Adrenal gland (tissue), 19 donors: ENCODE measurements around the gene GABPB1. TPM values are rescaled to one million over a fixed set of nuclear protein-coding genes. Genes with fewer than 3 reads are reported as not detected.
"Not testable (repeated sequence)": the region's sequence is repeated elsewhere in the genome, so short reads cannot be mapped to it uniquely, and the experiment has no call there.

Experiments used
- DNase-seq, 7 donors: peaks; one replicate each; pipeline ENCODE4 v3.0.0-alpha.2; 2019 to 2020
- H3K27ac ChIP-seq, 5 donors: fragments of 200-600 bp; sonication (generic) in 4 of 5; 1 replicate in 3 of 5; 2 replicates in 2 of 5; pipeline versions ENCODE4 v1.5.1 to v1.8.0; 2016 to 2020; ENCODE audit warnings: mild to moderate bottlenecking in 1 of 5
- H3K27me3 ChIP-seq: fragments of 200-600 bp; 2 replicates; pipeline ENCODE4 v1.8.0; 2021
- H3K36me3 ChIP-seq, 2 donors: fragments of 200-600 bp; replicated peaks in 1 of 2; 1 replicate in 1 of 2; 2 replicates in 1 of 2; pipeline versions ENCODE4 v1.5.1 to v1.8.0; 2018 to 2022
- H3K4me1 ChIP-seq, 2 donors: fragments of 200-600 bp; replicated peaks in 1 of 2; 1 replicate in 1 of 2; 2 replicates in 1 of 2; pipeline versions ENCODE4 v1.5.1 to v1.8.0; 2018 to 2021
- H3K4me3 ChIP-seq, 4 donors: fragments of 200-600 bp; sonication (generic) in 3 of 4; one replicate each; pipeline ENCODE4 v1.5.1; 2016 to 2018
- H3K9me3 ChIP-seq, 3 donors: fragments of 200-600 bp; sonication (generic) in 1 of 3; replicated peaks in 1 of 3; 1 replicate in 2 of 3; 2 replicates in 1 of 3; pipeline versions ENCODE4 v1.5.1 to v1.8.0; 2016 to 2021
- POLR2A ChIP-seq, 2 donors: fragments of 450-650 bp; IDR thresholded peaks; one replicate each; pipeline ENCODE4 v1.6.1; 2017; ENCODE audit warnings: antibody characterized with exemption in 2 of 2, mild to moderate bottlenecking in 2 of 2, moderate library complexity in 1 of 2
- WGBS, 4 donors: extraction: QIAGEN DNeasy Blood & Tissue Kit in 2 of 4; methylation state at CpG; one replicate each; pipeline versions ENCODE4 v1.1.5 to v1.1.7; 2013 to 2017; 5-methylcytosine and 5-hydroxymethylcytosine counted together
- intact Hi-C, 2 donors: fragments of 100-400 bp; cut with DNase I; formaldehyde crosslinking; loops; one replicate each; pipeline versions ENCODE4 v1.14.1 to v1.15.0; 2022 to 2023
- long read RNA-seq, 10 donors: library from polyadenylated mRNA in 3 of 10; unstranded in 2 of 10; stranded (forward) in 1 of 10; transcript quantifications; one replicate each; pipeline ENCODE4 v2.0.0 and lab custom pipeline, GENCODE V29; 2021 to 2026
- polyA plus RNA-seq, 3 donors: library from polyadenylated mRNA; stranded (reverse); fragments of 200-250 nt in 2 of 3; fragments of 350-450 nt in 1 of 3; fragmentation: Illumina TruSeq in 1 of 3; extraction: RNeasy Lipid Tissue Mini Kit (QIAGEN cat#74804) in 1 of 3; gene quantifications; one replicate each; pipeline ENCODE4 v1.2.3, GENCODE V29; 2013 to 2014
- total RNA-seq, 9 donors: library from RNA; depleted of rRNA in 4 of 9; stranded (reverse); fragments of >200 nt in 4 of 9; fragments of 120-200 nt in 1 of 9; fragmentation: NEBNext Ultra II Directional in 1 of 9; extraction: Animal tissue kit (Norgen Biotek cat#: 25700) in 1 of 9; gene quantifications; one replicate each; pipeline versions ENCODE4 v1.1.0 to v1.2.4, GENCODE V29; 2013 to 2023
- TF ChIP-seq, protein P1 (sequence below), 6 experiments: fragments of 450-650 bp in 4 of 6; fragments of 200-600 bp in 2 of 6; sonication (generic) in 1 of 6; IDR thresholded peaks; 1 replicate in 5 of 6; 2 replicates in 1 of 6; pipeline versions ENCODE4 v1.5.1 to v1.8.0; 2016 to 2021; ENCODE audit warnings: antibody characterized with exemption in 6 of 6, mild to moderate bottlenecking in 2 of 6, moderate library complexity in 1 of 6
- donor health status: healthy with polysubstance abuse.
- donor health status: Bipolar disorder and iron deficiency.
- donor health status: DM: yes; HTN: yes; CAD: no.
- donor health status: DM: no; HTN: no; CAD: no.
- donor health status: DM: no; HTN: no; CAD: no.
- donor health status: DM: yes; HTN: yes; CAD: no.

The GABPB1 gene
- 10 to 100 TPM; 12.6 to 24.3 (median 14.7) TPM for total RNA-seq
- polyA plus RNA-seq, result 10 to 100 TPM in 1 of 3 donors, 1 to 10 TPM in 2; 3.7 to 23.4 (median 7.2) TPM
- long read RNA-seq, donor 1, partial matches to known transcripts, result 6 of 6 reads
- long read RNA-seq, donor 1, other reads (novel, unspliced or antisense), result 0 of 6 reads
- long read RNA-seq, donor 2, full-length matches to known transcripts, result 1 of 1 reads
- long read RNA-seq, donor 2, partial matches to known transcripts, result 0 of 1 reads
- long read RNA-seq, donor 2, other reads (novel, unspliced or antisense), result 0 of 1 reads
- long read RNA-seq, donor 3, full-length matches to known transcripts, result 3 of 3 reads
- long read RNA-seq, donor 3, partial matches to known transcripts, result 0 of 3 reads
- long read RNA-seq, donor 3, other reads (novel, unspliced or antisense), result 0 of 3 reads
- long read RNA-seq, donor 4, full-length matches to known transcripts, result 4 of 6 reads
- long read RNA-seq, donor 4, partial matches to known transcripts, result 1 of 6 reads
- long read RNA-seq, donor 4, other reads (novel, unspliced or antisense), result 1 of 6 reads
- long read RNA-seq, donor 5, full-length matches to known transcripts, result 17 of 19 reads
- long read RNA-seq, donor 5, partial matches to known transcripts, result 0 of 19 reads
- long read RNA-seq, donor 5, other reads (novel, unspliced or antisense), result 2 of 19 reads
- long read RNA-seq, donor 6, full-length matches to known transcripts, result 5 of 5 reads
- long read RNA-seq, donor 6, partial matches to known transcripts, result 0 of 5 reads
- long read RNA-seq, donor 6, other reads (novel, unspliced or antisense), result 0 of 5 reads
- long read RNA-seq, donor 7, result 0 reads
- long read RNA-seq, donor 8, partial matches to known transcripts, result 0 of 1 reads
- long read RNA-seq, donor 8, other reads (novel, unspliced or antisense), result 0 of 1 reads
- long read RNA-seq, donor 9, full-length matches to known transcripts, result 3 of 13 reads
- long read RNA-seq, donor 9, partial matches to known transcripts, result 10 of 13 reads
- long read RNA-seq, donor 9, other reads (novel, unspliced or antisense), result 0 of 13 reads
- long read RNA-seq, donor 10, full-length matches to known transcripts, result 2 of 7 reads
- long read RNA-seq, donor 10, partial matches to known transcripts, result 5 of 7 reads
- long read RNA-seq, donor 10, other reads (novel, unspliced or antisense), result 0 of 7 reads

- H3K4me3 ChIP-seq, result peak within 1 kb of the TSS; percentile 69 to 96 (median 86)
- WGBS, 4 donors, result 0 to 1% (median 0%) methylated on average over 18 to 70 of the region's 70 CpGs
- intact Hi-C loops, result no loop called here
- H3K27ac ChIP-seq, result peak within 1 kb of the TSS; percentile 96 to 99 (median 98)
- no peaks in the 10 kb centered on the region for H3K36me3 ChIP-seq
- H3K27me3 ChIP-seq, result no peaks in the 10 kb centered on the region
- DNase-seq, result peak; percentile 83 to 91 (median 87)
- TF ChIP-seq POLR2A (IDR thresholded peaks at IDR 0.05), result peak; percentile 27 to 71
- TF ChIP-seq, protein P1, sequence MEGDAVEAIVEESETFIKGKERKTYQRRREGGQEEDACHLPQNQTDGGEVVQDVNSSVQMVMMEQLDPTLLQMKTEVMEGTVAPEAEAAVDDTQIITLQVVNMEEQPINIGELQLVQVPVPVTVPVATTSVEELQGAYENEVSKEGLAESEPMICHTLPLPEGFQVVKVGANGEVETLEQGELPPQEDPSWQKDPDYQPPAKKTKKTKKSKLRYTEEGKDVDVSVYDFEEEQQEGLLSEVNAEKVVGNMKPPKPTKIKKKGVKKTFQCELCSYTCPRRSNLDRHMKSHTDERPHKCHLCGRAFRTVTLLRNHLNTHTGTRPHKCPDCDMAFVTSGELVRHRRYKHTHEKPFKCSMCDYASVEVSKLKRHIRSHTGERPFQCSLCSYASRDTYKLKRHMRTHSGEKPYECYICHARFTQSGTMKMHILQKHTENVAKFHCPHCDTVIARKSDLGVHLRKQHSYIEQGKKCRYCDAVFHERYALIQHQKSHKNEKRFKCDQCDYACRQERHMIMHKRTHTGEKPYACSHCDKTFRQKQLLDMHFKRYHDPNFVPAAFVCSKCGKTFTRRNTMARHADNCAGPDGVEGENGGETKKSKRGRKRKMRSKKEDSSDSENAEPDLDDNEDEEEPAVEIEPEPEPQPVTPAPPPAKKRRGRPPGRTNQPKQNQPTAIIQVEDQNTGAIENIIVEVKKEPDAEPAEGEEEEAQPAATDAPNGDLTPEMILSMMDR (IDR thresholded peaks at IDR 0.05), result no peak
- peaks cover 19 to 55% of the 10 kb centered on the region in 2 donors for H3K4me1 ChIP-seq
- no peaks in the 10 kb centered on the region for H3K9me3 ChIP-seq
These were observed at the start of gene GABPB1 for GRCh38 chr15:50354838-50355618. Gene GABPB1 (minus strand): TSS chr15:50355198. CDS start chr15:50309798, 45,400 bp downstream.

DNA sequence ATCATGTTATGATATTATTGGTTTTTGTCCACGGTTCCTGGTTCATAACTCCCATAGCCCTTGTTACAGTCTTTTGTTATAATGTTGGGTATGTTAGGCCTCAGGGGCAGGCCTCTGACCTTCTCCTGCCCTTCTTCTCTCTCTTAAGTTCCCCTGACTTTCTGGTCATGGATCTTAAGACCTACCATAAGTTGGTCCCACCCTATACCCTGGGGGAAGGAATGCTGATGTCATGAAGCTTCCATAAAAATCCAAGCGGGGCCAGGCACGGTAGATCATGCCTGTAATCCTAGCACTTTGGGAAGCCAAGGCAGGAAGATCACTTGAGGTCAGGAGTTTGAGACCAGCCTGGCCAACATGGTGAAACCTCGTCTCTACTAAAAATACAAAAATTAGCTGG, 36.6 kb upstream of the GABPB1 start:
- intact Hi-C loops, H3K4me3 ChIP-seq, H3K36me3 ChIP-seq, H3K9me3 ChIP-seq, H3K27ac ChIP-seq, H3K27me3 ChIP-seq, H3K4me1 ChIP-seq, DNase-seq: not testable (repeated sequence)
- 80 to 89% (median 83%) methylated on average over 4 of the region's 4 CpGs for WGBS, 4 donors

- Histone ChIP-seq H3K4me1 (no peaks in the 10 kb centered on the region), H3K27ac (no peak overlapping the region), H3K36me3 (no peaks in the 10 kb centered on the region), H3K27me3 (no peaks in the 10 kb centered on the region), H3K9me3 (no peaks in the 10 kb centered on the region), H3K4me3 (no peak overlapping the region)
- intact Hi-C loops, result no loop called here
- no peak for DNase-seq
- WGBS, 4 donors, result 42 to 59% (median 51%) methylated on average over 4 of the region's 4 CpGs
- TF ChIP-seq, protein P1 (IDR thresholded peaks at IDR 0.05), result no peak
- TF ChIP-seq POLR2A (IDR thresholded peaks at IDR 0.05), result no peak
These were observed 35.7 kb upstream of the GABPB1 start for GRCh38 chr15:50390554-50391264.

DNA sequence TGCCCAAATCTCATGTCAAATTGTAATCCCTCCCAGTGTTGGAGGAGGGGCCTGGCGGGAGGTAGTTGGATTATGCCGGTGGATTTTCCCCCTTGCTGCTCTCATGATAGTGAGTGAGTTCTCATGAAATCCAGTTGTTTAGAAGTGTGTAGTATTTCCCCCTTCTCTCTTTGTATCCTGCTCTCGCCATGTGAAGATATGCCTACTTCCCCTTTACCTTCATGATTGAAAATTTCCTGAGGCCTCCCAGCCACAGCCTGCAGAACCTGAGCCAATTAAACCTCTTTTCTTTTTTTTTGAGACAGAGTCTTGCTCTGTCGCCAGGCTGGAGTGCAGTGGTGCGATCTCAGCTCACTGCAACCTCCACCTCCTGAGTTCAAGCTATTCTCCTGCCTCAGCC, 27.4 kb upstream of the GABPB1 start:
- H3K9me3 ChIP-seq, H3K4me3 ChIP-seq, H3K36me3 ChIP-seq, H3K4me1 ChIP-seq, H3K27me3 ChIP-seq, intact Hi-C loops, H3K27ac ChIP-seq, DNase-seq: not testable (repeated sequence)
- 70 to 87% (median 76%) methylated on average over 5 of the region's 5 CpGs for WGBS, 4 donors
